ENCODE data around the gene ZC3H4. TPM values are rescaled to one million over a fixed set of nuclear protein-coding genes. Genes with fewer than 3 reads are reported as not detected.

The ZC3H4 gene
- total RNA-seq, 1 experiment from 2014 or later, result 94.4 TPM

GRCh38 chr19:47035127-47036096 lies 78.2 kb downstream of the ZC3H4 start:
- ChIA-PET POLR2A (ENCODE audit: low non-redundant PET) (interaction anchor here (0.6 to 0.7 kb wide), 2 partner anchors 66 to 192 kb away, joined by 3 read pairs; no protein-coding TSS in a partner anchor), CTCF (interaction anchor here (0.6 to 1.5 kb wide), 4 partner anchors 22 to 383 kb away, joined by 3 to 11 read pairs (median 3); no protein-coding TSS in a partner anchor)
- TF ChIP-seq EZH2 (IDR thresholded peaks at IDR 0.05; ENCODE audit: borderline replicate concordance, low read depth, low read length, poor library complexity, severe bottlenecking), result no peak
- peak; percentile 94 for TF ChIP-seq CTCF (conservative IDR thresholded peaks at IDR 0.05; ENCODE audit: low read depth, low read length)
- H3K4me1 ChIP-seq (ENCODE audit: insufficient read depth, low read length, poor library complexity, severe bottlenecking), result peaks cover 8% of the 10 kb centered on the region
- intact Hi-C loops (cut with micrococcal nuclease; ENCODE audit: unreplicated experiment), result loop anchor here (1.0 kb wide), 1 partner anchor 90 kb away; no protein-coding TSS in a partner anchor
- no peaks in the 10 kb centered on the region for H3K36me3 ChIP-seq (ENCODE audit: insufficient read depth, low read length, poor library complexity, severe bottlenecking)
- no peaks in the 10 kb centered on the region for H3K27me3 ChIP-seq (replicated peaks; ENCODE audit: insufficient read depth, low read depth, low read length, poor library complexity)
- H3K27ac ChIP-seq (ENCODE audit: low read depth, low read length, poor library complexity, severe bottlenecking), result peak overlapping the region; percentile 57
- peak overlapping the region; percentile 56 for H3K4me3 ChIP-seq (ENCODE audit: low read depth, low read length, poor library complexity, severe bottlenecking)
- no peaks in the 10 kb centered on the region for H3K9me3 ChIP-seq (ENCODE audit: low read depth, low read length, poor library complexity, severe bottlenecking)
- peak; percentile 92 for DNase-seq (ENCODE audit: low spot score)
- BruUV-seq (replicated peaks), result no TSS peak

DNA sequence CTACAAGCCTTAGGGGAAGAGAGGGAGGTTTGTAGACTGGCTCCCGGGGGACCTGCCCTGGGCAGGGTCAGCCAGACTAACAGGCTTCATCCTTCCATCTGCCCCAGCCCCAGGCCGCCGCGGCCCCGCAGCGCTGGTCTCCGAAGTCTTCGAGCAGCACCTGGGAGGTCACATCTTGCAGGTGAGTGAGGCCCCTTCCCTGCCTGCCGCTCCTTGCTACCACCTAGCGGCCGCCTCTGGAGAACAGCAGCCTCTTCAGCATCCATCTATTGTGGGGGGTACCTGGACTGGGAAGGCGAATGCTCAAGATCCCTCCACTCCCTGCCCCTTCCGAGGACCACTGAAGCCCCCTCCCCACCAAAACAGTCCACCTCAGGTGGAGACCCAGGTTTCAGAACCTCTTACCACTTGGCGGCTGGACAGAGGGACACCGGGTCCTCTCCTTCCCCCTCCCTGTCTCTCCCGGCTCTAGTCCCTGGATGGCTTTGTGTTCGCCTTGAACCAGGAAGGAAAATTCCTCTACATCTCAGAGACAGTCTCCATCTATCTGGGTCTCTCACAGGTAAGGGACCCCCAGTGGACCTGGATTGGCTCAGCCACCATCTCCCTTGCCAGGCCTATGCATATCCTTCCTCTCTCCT lies 81.3 kb downstream of the ZC3H4 start:
- H3K36me3 ChIP-seq (ENCODE audit: insufficient read depth, low read length, poor library complexity, severe bottlenecking), result no peaks in the 10 kb centered on the region

More for the DNA sequence above, 81.3 kb downstream of the ZC3H4 start:
- intact Hi-C loops (cut with micrococcal nuclease; ENCODE audit: unreplicated experiment), result no loop called here
- no peaks in the 10 kb centered on the region for H3K27me3 ChIP-seq (replicated peaks; ENCODE audit: insufficient read depth, low read depth, low read length, poor library complexity)
- H3K4me3 ChIP-seq (ENCODE audit: low read depth, low read length, poor library complexity, severe bottlenecking), result no peak overlapping the region
- BruUV-seq (replicated peaks), result no TSS peak
- CTCF ChIA-PET, result no interaction called here
- H3K4me1 ChIP-seq (ENCODE audit: insufficient read depth, low read length, poor library complexity, severe bottlenecking), result peaks cover 20% of the 10 kb centered on the region
- H3K9me3 ChIP-seq (ENCODE audit: low read depth, low read length, poor library complexity, severe bottlenecking), result no peaks in the 10 kb centered on the region
- TF ChIP-seq EZH2 (IDR thresholded peaks at IDR 0.05; ENCODE audit: borderline replicate concordance, low read depth, low read length, poor library complexity, severe bottlenecking) (no peak), CTCF (conservative IDR thresholded peaks at IDR 0.05; ENCODE audit: low read depth, low read length) (peak; percentile 89)
- no peak for DNase-seq (ENCODE audit: low spot score)
- no peak overlapping the region for H3K27ac ChIP-seq (ENCODE audit: low read depth, low read length, poor library complexity, severe bottlenecking)
- POLR2A ChIA-PET (ENCODE audit: low non-redundant PET), result no interaction called here

Data from A673 (cell line).